ENCODE data around the gene HAVCR2. TPM values are rescaled to one million over a fixed set of nuclear protein-coding genes. Genes with fewer than 3 reads are reported as not detected.

HAVCR2 gene
- total RNA-seq, 4 donors from 2014 or later: 4.1 to 12.8 (median 5.8) TPM

- TF ChIP-seq POLR2A (IDR thresholded peaks at IDR 0.05; ENCODE audit: low read depth) (no peak), EP300 (IDR thresholded peaks at IDR 0.05) (no peak), POLR2AphosphoS5 (IDR thresholded peaks at IDR 0.05) (no peak)
- TF ChIP-seq, protein P1, sequence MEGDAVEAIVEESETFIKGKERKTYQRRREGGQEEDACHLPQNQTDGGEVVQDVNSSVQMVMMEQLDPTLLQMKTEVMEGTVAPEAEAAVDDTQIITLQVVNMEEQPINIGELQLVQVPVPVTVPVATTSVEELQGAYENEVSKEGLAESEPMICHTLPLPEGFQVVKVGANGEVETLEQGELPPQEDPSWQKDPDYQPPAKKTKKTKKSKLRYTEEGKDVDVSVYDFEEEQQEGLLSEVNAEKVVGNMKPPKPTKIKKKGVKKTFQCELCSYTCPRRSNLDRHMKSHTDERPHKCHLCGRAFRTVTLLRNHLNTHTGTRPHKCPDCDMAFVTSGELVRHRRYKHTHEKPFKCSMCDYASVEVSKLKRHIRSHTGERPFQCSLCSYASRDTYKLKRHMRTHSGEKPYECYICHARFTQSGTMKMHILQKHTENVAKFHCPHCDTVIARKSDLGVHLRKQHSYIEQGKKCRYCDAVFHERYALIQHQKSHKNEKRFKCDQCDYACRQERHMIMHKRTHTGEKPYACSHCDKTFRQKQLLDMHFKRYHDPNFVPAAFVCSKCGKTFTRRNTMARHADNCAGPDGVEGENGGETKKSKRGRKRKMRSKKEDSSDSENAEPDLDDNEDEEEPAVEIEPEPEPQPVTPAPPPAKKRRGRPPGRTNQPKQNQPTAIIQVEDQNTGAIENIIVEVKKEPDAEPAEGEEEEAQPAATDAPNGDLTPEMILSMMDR (IDR thresholded peaks at IDR 0.05): no peak
- Histone ChIP-seq H3K4me1 (peaks cover 0 to 4% (median 0%) of the 10 kb centered on the region in 4 donors), H3K27ac (replicated peaks in 1 of 4) (no peak overlapping the region), H3K36me3 (no peaks in the 10 kb centered on the region), H3K9me3 (no peaks in the 10 kb centered on the region), H3K4me3 (no peak overlapping the region), H3K27me3 (peaks cover 0 to 1% (median 0%) of the 10 kb centered on the region in 4 donors)
- 68% methylated on average over 4 of the region's 4 CpGs for WGBS
- intact Hi-C loops (cut with DNase I): no loop called here
- no peak for DNase-seq (ENCODE audit: extremely low spot score)
Observed at GRCh38 chr5:157076558-157076957, 32.3 kb downstream of the HAVCR2 start.

DNA sequence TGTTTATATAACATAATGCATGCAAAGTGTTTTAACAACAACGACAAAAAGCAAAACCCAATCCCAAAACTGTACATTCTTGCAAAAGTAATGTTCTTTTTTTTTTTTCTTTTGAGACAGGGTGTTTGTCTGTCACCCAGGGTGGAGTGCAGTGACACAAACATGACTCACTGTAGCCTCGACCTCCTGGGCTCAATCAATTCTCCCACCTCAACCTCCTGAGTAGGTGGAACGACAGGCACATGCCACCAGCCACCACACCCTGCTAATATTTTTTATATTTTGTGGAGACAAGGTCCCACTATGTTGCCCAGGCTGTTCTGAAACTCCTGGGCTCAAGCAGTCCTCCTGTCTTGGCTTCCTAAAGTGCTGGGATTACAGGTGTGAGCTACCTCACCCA is 36.3 kb downstream of the HAVCR2 start:
- 71% methylated on average over 3 of the region's 3 CpGs for WGBS

GRCh38 chr5:157069949-157070348 is 38.9 kb downstream of the HAVCR2 start:
- WGBS: 92% methylated on average over 3 of the region's 3 CpGs
- Histone ChIP-seq H3K36me3 (no peaks in the 10 kb centered on the region), H3K9me3 (no peaks in the 10 kb centered on the region), H3K4me1 (no peaks in the 10 kb centered on the region), H3K4me3 (no peak overlapping the region), H3K27ac (replicated peaks in 1 of 4) (no peak overlapping the region), H3K27me3 (peaks cover 0 to 4% (median 0%) of the 10 kb centered on the region in 4 donors)
- intact Hi-C loops (cut with DNase I): no loop called here
- TF ChIP-seq EP300 (IDR thresholded peaks at IDR 0.05): no peak
- TF ChIP-seq POLR2AphosphoS5 (IDR thresholded peaks at IDR 0.05): no peak
- no peak for TF ChIP-seq POLR2A (IDR thresholded peaks at IDR 0.05; ENCODE audit: low read depth)
- TF ChIP-seq, protein P1 (IDR thresholded peaks at IDR 0.05): no peak
- DNase-seq (ENCODE audit: extremely low spot score): no peak

More for the DNA sequence above, 36.3 kb downstream of the HAVCR2 start:
- Histone ChIP-seq H3K27me3 (peaks cover 0 to 4% (median 0%) of the 10 kb centered on the region in 4 donors), H3K27ac (replicated peaks in 1 of 4) (no peak overlapping the region), H3K9me3 (no peaks in the 10 kb centered on the region), H3K4me3 (no peak overlapping the region), H3K36me3 (no peaks in the 10 kb centered on the region), H3K4me1 (peaks cover 0 to 4% (median 0%) of the 10 kb centered on the region in 4 donors)
- DNase-seq (ENCODE audit: extremely low spot score): no peak
- TF ChIP-seq POLR2A (IDR thresholded peaks at IDR 0.05; ENCODE audit: low read depth): no peak
- TF ChIP-seq EP300 (IDR thresholded peaks at IDR 0.05): no peak
- TF ChIP-seq, protein P1 (IDR thresholded peaks at IDR 0.05): no peak
- TF ChIP-seq POLR2AphosphoS5 (IDR thresholded peaks at IDR 0.05): no peak
- intact Hi-C loops (cut with DNase I): no loop called here

DNA sequence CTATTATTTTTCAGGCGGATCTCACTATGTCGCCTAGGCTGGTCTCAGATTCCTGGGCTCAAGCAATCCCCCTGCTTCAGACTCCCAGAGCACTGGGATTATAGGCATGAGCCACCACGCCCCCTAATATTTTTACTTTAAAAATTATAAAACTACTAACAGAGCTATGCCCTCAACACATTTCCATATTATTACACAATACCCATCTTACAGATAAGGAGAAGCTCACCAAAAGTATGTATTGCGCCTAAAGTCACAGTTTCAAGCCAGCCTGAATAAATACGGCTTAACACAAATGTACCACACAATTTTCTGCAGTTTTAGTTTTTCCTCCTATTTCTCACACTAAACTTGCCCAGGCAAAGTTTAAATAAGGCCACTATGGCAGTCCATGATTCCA is 40.1 kb downstream of the HAVCR2 start:
- Histone ChIP-seq H3K36me3 (no peaks in the 10 kb centered on the region), H3K27me3 (peaks cover 0 to 4% (median 0%) of the 10 kb centered on the region in 4 donors), H3K4me3 (no peak overlapping the region), H3K4me1 (no peaks in the 10 kb centered on the region), H3K27ac (replicated peaks in 1 of 4) (no peak overlapping the region), H3K9me3 (no peaks in the 10 kb centered on the region)
- 93% methylated on average over 5 of the region's 5 CpGs for WGBS
- intact Hi-C loops (cut with DNase I): no loop called here
- TF ChIP-seq POLR2AphosphoS5 (IDR thresholded peaks at IDR 0.05) (no peak), POLR2A (IDR thresholded peaks at IDR 0.05; ENCODE audit: low read depth) (no peak), EP300 (IDR thresholded peaks at IDR 0.05) (no peak)
- TF ChIP-seq, protein P1 (IDR thresholded peaks at IDR 0.05): no peak
- DNase-seq (ENCODE audit: extremely low spot score): no peak

- no peak for DNase-seq (ENCODE audit: extremely low spot score)
- WGBS: 91% methylated on average over 5 of the region's 5 CpGs
- Histone ChIP-seq H3K4me3 (no peak overlapping the region), H3K9me3 (no peaks in the 10 kb centered on the region), H3K36me3 (no peaks in the 10 kb centered on the region), H3K27me3 (peaks cover 0 to 4% (median 0%) of the 10 kb centered on the region in 4 donors), H3K27ac (replicated peaks in 1 of 4) (no peak overlapping the region), H3K4me1 (no peaks in the 10 kb centered on the region)
- intact Hi-C loops (cut with DNase I): no loop called here
- TF ChIP-seq EP300 (IDR thresholded peaks at IDR 0.05) (no peak), POLR2A (IDR thresholded peaks at IDR 0.05; ENCODE audit: low read depth) (no peak)
- TF ChIP-seq, protein P1 (IDR thresholded peaks at IDR 0.05): no peak
Observed at GRCh38 chr5:157068339-157068738, 40.5 kb downstream of the HAVCR2 start.
